CD14-positive monocyte (primary cell): Measurements from ENCODE around the gene IER2. TPM values are rescaled to one million over a fixed set of nuclear protein-coding genes. Genes with fewer than 3 reads are reported as not detected.

Source experiments
- DNase-seq, 3 donors: peaks; one replicate each; pipeline ENCODE4 v3.0.0-alpha.2; 2011 to 2022
- H2AFZ ChIP-seq: 2 replicates; pipeline ENCODE4 v1.6.0; 2012; ENCODE audit warnings: mild to moderate bottlenecking, low read depth, low read length, inconsistent platforms; ENCODE audit not compliant: insufficient read depth, poor library complexity, severe bottlenecking
- H3K27ac ChIP-seq, 2 donors: 1 replicate in 1 of 2; 2 replicates in 1 of 2; pipeline ENCODE4 v1.5.1; 2012 to 2013; ENCODE audit warnings: low read length in 2 of 2, control low read depth in 1 of 2, inconsistent platforms in 1 of 2, low read depth in 1 of 2, mild to moderate bottlenecking in 1 of 2
- H3K27me3 ChIP-seq, 2 donors: one replicate each; pipeline versions ENCODE4 v1.6.0 to v1.6.1; 2011 to 2013; ENCODE audit warnings: low read length in 2 of 2; ENCODE audit not compliant: control insufficient read depth in 2 of 2, insufficient read depth in 2 of 2
- H3K36me3 ChIP-seq, 2 donors: replicated peaks in 1 of 2; 1 replicate in 1 of 2; 2 replicates in 1 of 2; pipeline versions ENCODE4 v1.5.1 to v1.6.1; 2012 to 2013; ENCODE audit warnings: low read length in 2 of 2, control low read depth in 1 of 2, inconsistent platforms in 1 of 2, mild to moderate bottlenecking in 1 of 2; ENCODE audit not compliant: insufficient read depth in 2 of 2, control insufficient read depth in 1 of 2
- H3K4me1 ChIP-seq, 2 donors: 1 replicate in 1 of 2; 2 replicates in 1 of 2; pipeline versions ENCODE4 v1.5.1 to v1.6.1; 2012 to 2013; ENCODE audit warnings: low read length in 2 of 2, control low read depth in 1 of 2, inconsistent platforms in 1 of 2, mild to moderate bottlenecking in 1 of 2, moderate library complexity in 1 of 2; ENCODE audit not compliant: insufficient read depth in 2 of 2, control insufficient read depth in 1 of 2
- H3K4me2 ChIP-seq: replicated peaks from 2 replicates; pipeline ENCODE3; 2012; ENCODE audit warnings: low read length, moderate library complexity, mild to moderate bottlenecking; ENCODE audit not compliant: poor library complexity, severe bottlenecking; ENCODE audit errors: extremely low read depth
- H3K4me3 ChIP-seq, 3 experiments: fragments of 200-600 bp in 1 of 3; sonication (generic) in 1 of 3; replicated peaks in 1 of 3; 1 replicate in 2 of 3; 2 replicates in 1 of 3; pipeline ENCODE4 v1.5.1; 2011 to 2013; ENCODE audit warnings: low read length in 3 of 3, mild to moderate bottlenecking in 3 of 3, control low read depth in 2 of 3, low read depth in 2 of 3, inconsistent platforms in 1 of 3, moderate library complexity in 1 of 3
- H3K79me2 ChIP-seq: 2 replicates; pipeline ENCODE4 v1.6.0; 2012; ENCODE audit warnings: mild to moderate bottlenecking, control low read depth, inconsistent platforms, low read length, moderate library complexity; ENCODE audit not compliant: insufficient read depth
- H3K9ac ChIP-seq: 2 replicates; pipeline ENCODE4 v1.6.0; 2017; ENCODE audit warnings: low read length, mild to moderate bottlenecking; ENCODE audit not compliant: insufficient read depth, poor library complexity, severe bottlenecking
- H3K9me3 ChIP-seq, 2 donors: replicated peaks in 1 of 2; 1 replicate in 1 of 2; 2 replicates in 1 of 2; pipeline versions ENCODE4 v1.5.1 to v1.6.1; 2012 to 2013; ENCODE audit warnings: low read length in 2 of 2, control low read depth in 1 of 2; ENCODE audit not compliant: control insufficient read depth in 1 of 2, insufficient read depth in 1 of 2
- H4K20me1 ChIP-seq: 2 replicates; pipeline ENCODE4 v1.6.0; 2012; ENCODE audit warnings: mild to moderate bottlenecking, low read length, control low read depth, moderate library complexity; ENCODE audit not compliant: insufficient read depth
- H3K27ac Mint-ChIP-seq, 7 donors: one replicate each; pipeline ENCODE4 v1.8.0; 2020; ENCODE audit warnings: mild to moderate bottlenecking in 7 of 7, mixed read lengths in 7 of 7, moderate library complexity in 6 of 7, inconsistent platforms in 2 of 7
- H3K27me3 Mint-ChIP-seq, 3 donors: one replicate each; pipeline ENCODE4 v1.8.0; 2021 to 2022; ENCODE audit warnings: low read depth in 3 of 3, mild to moderate bottlenecking in 3 of 3, mixed read lengths in 3 of 3, moderate library complexity in 3 of 3, inconsistent platforms in 1 of 3
- H3K36me3 Mint-ChIP-seq, 2 donors: one replicate each; pipeline ENCODE4 v1.8.0; 2020; ENCODE audit warnings: mixed read lengths in 2 of 2, inconsistent platforms in 1 of 2, mild to moderate bottlenecking in 1 of 2
- H3K4me1 Mint-ChIP-seq: one replicate; pipeline ENCODE4 v1.8.0; 2020; ENCODE audit warnings: mild to moderate bottlenecking, mixed read lengths
- H3K4me3 Mint-ChIP-seq, 2 donors: one replicate each; pipeline ENCODE4 v1.8.0; 2020; ENCODE audit warnings: mild to moderate bottlenecking in 2 of 2, mixed read lengths in 2 of 2, moderate library complexity in 1 of 2
- H3K9me3 Mint-ChIP-seq, 7 donors: one replicate each; pipeline ENCODE4 v1.8.0; 2020 to 2022; ENCODE audit warnings: mixed read lengths in 7 of 7, mild to moderate bottlenecking in 6 of 7, moderate library complexity in 6 of 7, inconsistent platforms in 2 of 7
- CTCF ChIP-seq: fragments of 200-600 bp; IDR thresholded peaks from one replicate; pipeline ENCODE4 v1.8.0; 2022; ENCODE audit warnings: antibody characterized with exemption, mild to moderate bottlenecking
- WGBS: methylation state at CpG from one replicate; pipeline ENCODE4 v1.1.5; 2013; ENCODE audit warnings: missing lambda C conversion rate; ENCODE audit not compliant: insufficient coverage; 5-methylcytosine and 5-hydroxymethylcytosine counted together
- intact Hi-C, 2 donors: fragments of 100-400 bp; cut with micrococcal nuclease; formaldehyde crosslinking; loops; one replicate each; pipeline versions ENCODE4 v1.15.0 to v1.15.1; 2023
- polyA plus RNA-seq, 3 donors: library from polyadenylated mRNA; depleted of rRNA in 1 of 3; unstranded in 2 of 3; stranded (reverse) in 1 of 3; fragments of 300-500 nt in 2 of 3; fragments of >200 nt in 1 of 3; fragmentation: Illumina TruSeq in 2 of 3; gene quantifications; 1 replicate in 2 of 3; 2 replicates in 1 of 3; pipeline ENCODE4 v1.2.3, GENCODE V29; 2012 to 2021

The IER2 gene
- polyA plus RNA-seq, 3 donors: 355 to 804 (median 601) TPM

GRCh38 chr19:13169769-13170168 lies 19.6 kb downstream of the IER2 start:
- Histone ChIP-seq H3K9ac (no peak overlapping the region), H3K36me3 (no peaks in the 10 kb centered on the region), H3K4me1 (peaks cover 69 to 75% of the 10 kb centered on the region in 2 donors), H3K27ac (peak overlapping the region; percentile 18 to 98), H3K27me3 (no peaks in the 10 kb centered on the region), H3K79me2 (peaks cover 28% of the 10 kb centered on the region), H3K4me3 (no peak overlapping the region), H3K4me2 (no peak overlapping the region), H3K9me3 (no peaks in the 10 kb centered on the region), H2AFZ (no peak overlapping the region), H4K20me1 (no peaks in the 10 kb centered on the region)
- H3K4me1 Mint-ChIP-seq: peaks cover 78% of the 10 kb centered on the region
- TF ChIP-seq CTCF: no peak
- 70% methylated on average over 2 of the region's 5 CpGs for WGBS
- peaks cover 0 to 4% (median 0%) of the 10 kb centered on the region in 3 donors for H3K27me3 Mint-ChIP-seq
- peak overlapping the region; percentile 43 to 94 (median 74) for H3K27ac Mint-ChIP-seq
- peak in 2 of 3 donors; percentile 8 to 33 for DNase-seq
- intact Hi-C loops: loop anchor here in 1 of 2 donors (2.0 kb wide), 1 partner anchor 15 kb away; no protein-coding TSS in a partner anchor
- no peaks in the 10 kb centered on the region for H3K9me3 Mint-ChIP-seq
- peaks cover 1 to 7% of the 10 kb centered on the region in 2 donors for H3K36me3 Mint-ChIP-seq
- no peak overlapping the region for H3K4me3 Mint-ChIP-seq

- Histone ChIP-seq H3K9ac (no peak overlapping the region), H3K4me1 (peaks cover 55 to 61% of the 10 kb centered on the region in 2 donors), H3K27ac (peak overlapping the region in 1 of 2 donors; percentile 31), H3K4me3 (no peak overlapping the region), H4K20me1 (no peaks in the 10 kb centered on the region), H3K79me2 (peaks cover 21% of the 10 kb centered on the region), H3K4me2 (no peak overlapping the region), H3K9me3 (no peaks in the 10 kb centered on the region), H3K27me3 (no peaks in the 10 kb centered on the region), H2AFZ (no peak overlapping the region), H3K36me3 (no peaks in the 10 kb centered on the region)
- H3K9me3 Mint-ChIP-seq: no peaks in the 10 kb centered on the region
- peaks cover 1 to 7% of the 10 kb centered on the region in 2 donors for H3K36me3 Mint-ChIP-seq
- 100% methylated on average over 2 of the region's 7 CpGs for WGBS
- no peak overlapping the region for H3K4me3 Mint-ChIP-seq
- no peak for TF ChIP-seq CTCF
- intact Hi-C loops: no loop called here
- no peak for DNase-seq
- H3K27me3 Mint-ChIP-seq: peaks cover 0 to 4% (median 2%) of the 10 kb centered on the region in 3 donors
- peak overlapping the region in 6 of 7 donors; percentile 11 to 76 (median 42) for H3K27ac Mint-ChIP-seq
- peaks cover 65% of the 10 kb centered on the region for H3K4me1 Mint-ChIP-seq
Observed at GRCh38 chr19:13171146-13171545, 20.9 kb downstream of the IER2 start.
